A549 (cell line): ENCODE results near the gene NOS1.

Experiments
- PHF8 ChIP-seq: fragments of 200-600 bp; sonication (generic); IDR thresholded peaks from 2 replicates; pipeline ENCODE4 v1.6.1; 2016; ENCODE audit warnings: low read depth, mild to moderate bottlenecking, antibody characterized with exemption, moderate library complexity, borderline replicate concordance
- POLR2A ChIP-seq: IDR thresholded peaks from 2 replicates; pipeline ENCODE4 v1.6.1; 2012; ENCODE audit warnings: mild to moderate bottlenecking, low read length

GRCh38 chr12:117169548-117169947 lies 191.9 kb downstream of the NOS1 start:
- no peak for TF ChIP-seq PHF8
- no peak for TF ChIP-seq POLR2A
